SU-DHL-6 (cell line): Measurements from ENCODE around the gene LRRC3.

ENCODE experiments used
- EZH2phosphoT487 ChIP-seq: fragments of 200-600 bp; sonication (generic), shearing (Covaris generic); conservative IDR thresholded peaks from 2 replicates; pipeline ENCODE4 v1.6.1; 2018; ENCODE audit warnings: mild to moderate bottlenecking, antibody characterized with exemption, low read length, moderate library complexity, mixed read lengths
- TF ChIP-seq, protein P1 (sequence below): fragments of 200-600 bp; sonication (generic); IDR thresholded peaks from one replicate; pipeline ENCODE4 v1.5.1; 2017; ENCODE audit warnings: antibody characterized with exemption, mild to moderate bottlenecking, low read length, moderate library complexity; ENCODE audit not compliant: insufficient read depth, poor library complexity, severe bottlenecking

DNA sequence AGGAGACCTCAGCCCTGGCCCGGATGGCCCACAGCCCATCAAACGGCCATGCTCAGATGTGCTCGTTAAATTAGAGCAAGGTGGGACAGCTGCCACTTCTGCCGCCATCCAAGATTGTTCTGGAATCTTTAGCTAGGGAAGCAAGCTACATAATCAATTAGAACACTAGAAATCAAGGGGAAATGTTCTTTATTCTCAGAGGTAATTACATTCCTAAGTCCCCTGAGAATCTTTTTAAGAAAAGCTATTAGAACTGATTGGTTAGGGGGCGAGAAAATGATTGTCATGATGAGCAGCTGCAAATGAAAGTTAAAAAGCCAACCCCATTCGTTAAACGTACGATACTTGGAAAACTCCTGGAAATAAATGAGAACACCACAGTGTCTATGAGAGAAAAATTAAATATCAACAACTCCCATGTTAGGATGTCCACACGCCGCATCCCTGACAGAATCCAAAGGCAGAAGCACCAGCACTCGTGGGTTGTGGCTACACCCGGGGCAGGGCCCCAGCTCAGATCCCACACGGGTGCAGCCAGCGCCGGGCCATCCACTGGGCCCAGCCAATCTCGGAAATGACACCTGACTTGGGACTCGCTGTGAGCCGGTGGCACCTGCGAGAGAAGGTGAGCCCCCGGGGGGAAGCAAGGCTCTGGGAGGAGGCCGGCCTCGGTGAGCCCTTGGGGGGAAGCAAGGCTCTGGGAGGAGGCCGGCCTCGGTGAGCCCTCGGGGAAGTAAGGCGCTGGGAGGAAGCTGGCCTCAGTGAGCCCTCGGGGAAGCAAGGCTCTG is 47.1 kb downstream of the LRRC3 start:
- TF ChIP-seq, protein P1, sequence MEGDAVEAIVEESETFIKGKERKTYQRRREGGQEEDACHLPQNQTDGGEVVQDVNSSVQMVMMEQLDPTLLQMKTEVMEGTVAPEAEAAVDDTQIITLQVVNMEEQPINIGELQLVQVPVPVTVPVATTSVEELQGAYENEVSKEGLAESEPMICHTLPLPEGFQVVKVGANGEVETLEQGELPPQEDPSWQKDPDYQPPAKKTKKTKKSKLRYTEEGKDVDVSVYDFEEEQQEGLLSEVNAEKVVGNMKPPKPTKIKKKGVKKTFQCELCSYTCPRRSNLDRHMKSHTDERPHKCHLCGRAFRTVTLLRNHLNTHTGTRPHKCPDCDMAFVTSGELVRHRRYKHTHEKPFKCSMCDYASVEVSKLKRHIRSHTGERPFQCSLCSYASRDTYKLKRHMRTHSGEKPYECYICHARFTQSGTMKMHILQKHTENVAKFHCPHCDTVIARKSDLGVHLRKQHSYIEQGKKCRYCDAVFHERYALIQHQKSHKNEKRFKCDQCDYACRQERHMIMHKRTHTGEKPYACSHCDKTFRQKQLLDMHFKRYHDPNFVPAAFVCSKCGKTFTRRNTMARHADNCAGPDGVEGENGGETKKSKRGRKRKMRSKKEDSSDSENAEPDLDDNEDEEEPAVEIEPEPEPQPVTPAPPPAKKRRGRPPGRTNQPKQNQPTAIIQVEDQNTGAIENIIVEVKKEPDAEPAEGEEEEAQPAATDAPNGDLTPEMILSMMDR: no peak
- no peak for TF ChIP-seq EZH2phosphoT487
